Measurements from ENCODE around the gene SERPING1. TPM values are rescaled to one million over a fixed set of nuclear protein-coding genes. Genes with fewer than 3 reads are reported as not detected.

Gene SERPING1
- total RNA-seq, 1 donor from 2014 or later = 62.5 TPM

DNA sequence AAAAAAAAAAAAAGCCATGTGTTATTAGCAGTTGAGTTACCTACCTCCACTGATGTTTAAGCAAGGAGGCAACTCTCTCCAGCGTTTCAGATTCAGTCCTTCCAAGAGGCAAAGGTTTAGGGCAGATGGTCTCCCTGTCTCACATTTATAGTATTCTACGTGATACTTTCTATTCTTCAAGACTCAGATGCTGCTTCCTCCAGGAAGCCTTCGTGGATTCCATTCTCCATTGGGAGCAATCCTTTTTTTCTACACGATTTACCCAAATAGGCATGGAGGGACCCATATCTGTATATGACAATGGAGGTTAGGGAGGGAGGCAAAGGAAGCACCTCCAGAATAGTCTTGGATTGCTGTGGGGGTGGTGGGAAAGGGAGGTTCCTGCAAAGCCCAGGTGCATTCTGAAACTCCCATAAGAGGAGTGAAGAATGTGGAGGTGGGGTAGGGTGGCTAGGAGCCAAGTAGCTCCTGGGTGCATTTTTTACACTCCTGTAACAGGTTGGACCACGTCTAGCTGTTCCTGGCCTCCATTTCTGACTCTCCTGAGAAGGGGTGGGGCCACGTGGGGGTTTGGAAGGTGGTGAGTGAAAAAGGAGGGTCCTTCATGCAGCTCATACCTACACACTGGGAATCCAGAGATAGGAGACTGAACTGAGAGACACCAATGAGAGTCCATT, 36.0 kb downstream of the SERPING1 start:
- H3K36me3 ChIP-seq (ENCODE audit: insufficient read depth, low read length) = no peaks in the 10 kb centered on the region
- Mint-ChIP-seq H3K9me3 (ENCODE audit: unreplicated experiment) (peaks cover 3% of the 10 kb centered on the region), H3K4me1 (ENCODE audit: low read depth, unreplicated experiment) (no peaks in the 10 kb centered on the region), H3K27ac (ENCODE audit: unreplicated experiment) (no peak overlapping the region), H3K4me3 (ENCODE audit: unreplicated experiment) (no peak overlapping the region), H3K27me3 (ENCODE audit: low read depth, unreplicated experiment) (peaks cover 16% of the 10 kb centered on the region), H3K36me3 (ENCODE audit: low read depth, unreplicated experiment) (no peaks in the 10 kb centered on the region)
- TF ChIP-seq EZH2 (IDR thresholded peaks at IDR 0.05; ENCODE audit: insufficient read depth, low read length) = no peak
- TF ChIP-seq, protein P1, sequence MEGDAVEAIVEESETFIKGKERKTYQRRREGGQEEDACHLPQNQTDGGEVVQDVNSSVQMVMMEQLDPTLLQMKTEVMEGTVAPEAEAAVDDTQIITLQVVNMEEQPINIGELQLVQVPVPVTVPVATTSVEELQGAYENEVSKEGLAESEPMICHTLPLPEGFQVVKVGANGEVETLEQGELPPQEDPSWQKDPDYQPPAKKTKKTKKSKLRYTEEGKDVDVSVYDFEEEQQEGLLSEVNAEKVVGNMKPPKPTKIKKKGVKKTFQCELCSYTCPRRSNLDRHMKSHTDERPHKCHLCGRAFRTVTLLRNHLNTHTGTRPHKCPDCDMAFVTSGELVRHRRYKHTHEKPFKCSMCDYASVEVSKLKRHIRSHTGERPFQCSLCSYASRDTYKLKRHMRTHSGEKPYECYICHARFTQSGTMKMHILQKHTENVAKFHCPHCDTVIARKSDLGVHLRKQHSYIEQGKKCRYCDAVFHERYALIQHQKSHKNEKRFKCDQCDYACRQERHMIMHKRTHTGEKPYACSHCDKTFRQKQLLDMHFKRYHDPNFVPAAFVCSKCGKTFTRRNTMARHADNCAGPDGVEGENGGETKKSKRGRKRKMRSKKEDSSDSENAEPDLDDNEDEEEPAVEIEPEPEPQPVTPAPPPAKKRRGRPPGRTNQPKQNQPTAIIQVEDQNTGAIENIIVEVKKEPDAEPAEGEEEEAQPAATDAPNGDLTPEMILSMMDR (IDR thresholded peaks at IDR 0.05; ENCODE audit: insufficient read depth, low read depth, low read length) = no peak
- no peaks in the 10 kb centered on the region for H4K20me1 ChIP-seq (ENCODE audit: insufficient read depth, low read length)
- H3K9me3 ChIP-seq (ENCODE audit: insufficient read depth, low read depth, low read length) = no peaks in the 10 kb centered on the region
- FAIRE-seq = no peak
- peaks cover 6% of the 10 kb centered on the region for H3K4me1 ChIP-seq (ENCODE audit: insufficient read depth, low read length)
- H3K9ac ChIP-seq (ENCODE audit: low read length) = no peak overlapping the region
- H3K27me3 ChIP-seq (ENCODE audit: insufficient read depth, low read length) = peaks cover 16% of the 10 kb centered on the region
- no peak overlapping the region for H3K4me2 ChIP-seq (ENCODE audit: low read length)
- peaks cover 7% of the 10 kb centered on the region for H3K79me2 ChIP-seq (ENCODE audit: insufficient read depth, low read length)
- no peak overlapping the region for H3K27ac ChIP-seq (ENCODE audit: low read depth, low read length)
- H2AFZ ChIP-seq (ENCODE audit: low read depth, low read length) = no peak overlapping the region
- H3K4me3 ChIP-seq (ENCODE audit: insufficient read depth, low read depth, low read length) = no peak overlapping the region
- no peak for DNase-seq (ENCODE audit: low read depth)

DNA sequence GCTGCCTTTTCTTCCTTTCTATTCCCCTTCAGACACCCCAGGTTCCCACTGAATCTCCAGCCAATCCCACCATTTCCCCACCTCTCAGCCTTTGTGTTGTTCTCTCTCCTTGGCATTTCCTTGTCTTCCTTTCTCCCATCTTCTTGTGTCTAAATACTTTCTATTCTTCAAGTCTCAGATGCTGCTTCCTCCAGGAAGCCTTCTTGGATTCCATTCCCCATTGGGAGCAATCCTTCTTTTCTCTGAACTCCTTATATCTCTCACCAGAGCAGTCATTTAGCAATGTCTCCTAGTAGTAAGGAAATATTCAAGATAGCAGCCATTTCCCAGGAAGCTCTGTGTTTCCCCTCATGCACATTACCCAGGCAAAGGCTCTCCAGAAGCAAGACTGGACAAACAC, 36.8 kb downstream of the SERPING1 start:
- FAIRE-seq (no peak), DNase-seq (ENCODE audit: low read depth) (no peak)
- Histone ChIP-seq H3K9me3 (ENCODE audit: insufficient read depth, low read depth, low read length) (no peaks in the 10 kb centered on the region), H3K27me3 (ENCODE audit: insufficient read depth, low read length) (peaks cover 14% of the 10 kb centered on the region), H3K27ac (ENCODE audit: low read depth, low read length) (no peak overlapping the region), H3K79me2 (ENCODE audit: insufficient read depth, low read length) (peaks cover 15% of the 10 kb centered on the region), H3K4me1 (ENCODE audit: insufficient read depth, low read length) (peaks cover 8% of the 10 kb centered on the region), H3K36me3 (ENCODE audit: insufficient read depth, low read length) (no peaks in the 10 kb centered on the region), H3K4me3 (ENCODE audit: insufficient read depth, low read depth, low read length) (no peak overlapping the region), H4K20me1 (ENCODE audit: insufficient read depth, low read length) (no peaks in the 10 kb centered on the region), H3K9ac (ENCODE audit: low read length) (no peak overlapping the region), H3K4me2 (ENCODE audit: low read length) (no peak overlapping the region), H2AFZ (ENCODE audit: low read depth, low read length) (no peak overlapping the region)
- no peak overlapping the region for H3K4me3 Mint-ChIP-seq (ENCODE audit: unreplicated experiment)
- H3K27ac Mint-ChIP-seq (ENCODE audit: unreplicated experiment) = no peak overlapping the region
- TF ChIP-seq, protein P1 (IDR thresholded peaks at IDR 0.05; ENCODE audit: insufficient read depth, low read depth, low read length) = no peak
- no peak for TF ChIP-seq EZH2 (IDR thresholded peaks at IDR 0.05; ENCODE audit: insufficient read depth, low read length)
- H3K27me3 Mint-ChIP-seq (ENCODE audit: low read depth, unreplicated experiment) = peaks cover 16% of the 10 kb centered on the region
- no peaks in the 10 kb centered on the region for H3K4me1 Mint-ChIP-seq (ENCODE audit: low read depth, unreplicated experiment)
- H3K9me3 Mint-ChIP-seq (ENCODE audit: unreplicated experiment) = peaks cover 3% of the 10 kb centered on the region
- H3K36me3 Mint-ChIP-seq (ENCODE audit: low read depth, unreplicated experiment) = no peaks in the 10 kb centered on the region

DNA sequence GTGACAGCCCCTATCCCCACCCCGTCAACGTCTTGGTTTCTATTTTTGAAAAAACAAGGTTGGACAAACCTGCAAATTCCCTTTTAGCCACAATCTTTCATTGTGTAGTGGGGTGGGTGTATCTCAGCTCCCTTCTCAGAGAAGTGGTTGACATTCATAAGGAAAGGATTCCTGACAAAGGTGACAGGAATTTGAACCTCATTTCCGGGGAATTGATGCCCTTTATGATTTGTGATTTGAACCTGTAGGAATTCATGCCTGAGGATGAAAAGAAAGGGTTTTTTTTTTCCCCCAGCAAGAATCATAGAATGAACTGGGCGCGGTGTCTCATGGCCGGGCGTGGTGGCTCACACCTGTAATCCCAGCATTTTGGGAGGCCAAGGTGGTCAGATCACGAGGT, 37.8 kb downstream of the SERPING1 start:
- H3K36me3 ChIP-seq (ENCODE audit: insufficient read depth, low read length) = no peaks in the 10 kb centered on the region
- no peak overlapping the region for H2AFZ ChIP-seq (ENCODE audit: low read depth, low read length)
- DNase-seq (ENCODE audit: low read depth) (no peak), FAIRE-seq (no peak)
- no peaks in the 10 kb centered on the region for H3K9me3 ChIP-seq (ENCODE audit: insufficient read depth, low read depth, low read length)
- peaks cover 3% of the 10 kb centered on the region for H3K9me3 Mint-ChIP-seq (ENCODE audit: unreplicated experiment)
- peaks cover 16% of the 10 kb centered on the region for H3K27me3 Mint-ChIP-seq (ENCODE audit: low read depth, unreplicated experiment)
- no peaks in the 10 kb centered on the region for H3K36me3 Mint-ChIP-seq (ENCODE audit: low read depth, unreplicated experiment)
- no peak overlapping the region for H3K4me3 Mint-ChIP-seq (ENCODE audit: unreplicated experiment)
- H3K27ac Mint-ChIP-seq (ENCODE audit: unreplicated experiment) = no peak overlapping the region
- H3K4me1 Mint-ChIP-seq (ENCODE audit: low read depth, unreplicated experiment) = no peaks in the 10 kb centered on the region
- TF ChIP-seq EZH2 (IDR thresholded peaks at IDR 0.05; ENCODE audit: insufficient read depth, low read length) = no peak
- peaks cover 9% of the 10 kb centered on the region for H4K20me1 ChIP-seq (ENCODE audit: insufficient read depth, low read length)
- H3K79me2 ChIP-seq (ENCODE audit: insufficient read depth, low read length) = peaks cover 24% of the 10 kb centered on the region
- no peak overlapping the region for H3K27ac ChIP-seq (ENCODE audit: low read depth, low read length)
- no peak overlapping the region for H3K4me2 ChIP-seq (ENCODE audit: low read length)
- peaks cover 17% of the 10 kb centered on the region for H3K4me1 ChIP-seq (ENCODE audit: insufficient read depth, low read length)
- H3K9ac ChIP-seq (ENCODE audit: low read length) = no peak overlapping the region
- peaks cover 14% of the 10 kb centered on the region for H3K27me3 ChIP-seq (ENCODE audit: insufficient read depth, low read length)
- H3K4me3 ChIP-seq (ENCODE audit: insufficient read depth, low read depth, low read length) = no peak overlapping the region
